Loucy (cell line): ENCODE results near the gene FGG.

Source experiments
- H2AFZ ChIP-seq: fragments of 200-600 bp; sonication (generic); 2 replicates; pipeline ENCODE4 v1.6.0; 2016; ENCODE audit warnings: antibody characterized with exemption, mild to moderate bottlenecking, low read length, moderate library complexity
- H3F3A ChIP-seq: fragments of 200-600 bp; 2 replicates; pipeline ENCODE4 v1.6.0; 2016; ENCODE audit warnings: antibody characterized with exemption, low read depth, mild to moderate bottlenecking
- H3K27me3 ChIP-seq: fragments of 200-600 bp; sonication (generic); 2 replicates; pipeline ENCODE4 v1.6.1; 2014; ENCODE audit warnings: low read length, mild to moderate bottlenecking; ENCODE audit not compliant: insufficient read depth, poor library complexity, severe bottlenecking
- H3K36me3 ChIP-seq: fragments of 200-600 bp; sonication (generic); 2 replicates; pipeline ENCODE4 v1.6.1; 2016; ENCODE audit warnings: low read length; ENCODE audit not compliant: insufficient read depth
- H3K4me1 ChIP-seq: fragments of 200-600 bp; sonication (generic); 2 replicates; pipeline ENCODE4 v1.5.1; 2014; ENCODE audit warnings: low read length, mild to moderate bottlenecking; ENCODE audit not compliant: insufficient read depth, poor library complexity, severe bottlenecking
- H3K4me2 ChIP-seq: fragments of 200-600 bp; sonication (generic); 2 replicates; pipeline ENCODE4 v1.6.0; 2014; ENCODE audit warnings: antibody characterized with exemption, low read length, low read depth, mild to moderate bottlenecking; ENCODE audit not compliant: poor library complexity, severe bottlenecking
- H3K4me3 ChIP-seq: fragments of 200-600 bp; sonication (generic); 2 replicates; pipeline ENCODE4 v1.5.1; 2014; ENCODE audit warnings: low read length, mild to moderate bottlenecking, mixed read lengths; ENCODE audit not compliant: poor library complexity, severe bottlenecking
- H3K79me2 ChIP-seq: fragments of 200-600 bp; sonication (generic); 2 replicates; pipeline ENCODE4 v1.6.1; 2014; ENCODE audit warnings: low read length; ENCODE audit not compliant: insufficient read depth
- H3K9ac ChIP-seq: fragments of 200-600 bp; sonication (generic); 2 replicates; pipeline ENCODE4 v1.6.0; 2014; ENCODE audit warnings: mild to moderate bottlenecking, low read depth, low read length, moderate library complexity; ENCODE audit not compliant: poor library complexity, severe bottlenecking
- H3K9me2 ChIP-seq: fragments of 200-600 bp; sonication (generic); replicated peaks from 2 replicates; pipeline ENCODE4 v1.6.1; 2016; ENCODE audit warnings: low read depth, low read length, mixed read lengths
- H3K9me3 ChIP-seq: fragments of 200-600 bp; sonication (generic); 2 replicates; pipeline ENCODE4 v1.6.1; 2014; ENCODE audit warnings: mild to moderate bottlenecking, antibody characterized with exemption, low read length, low read depth; ENCODE audit not compliant: insufficient read depth
- H4K20me1 ChIP-seq: fragments of 200-600 bp; sonication (generic); 2 replicates; pipeline ENCODE4 v1.6.0; 2014; ENCODE audit warnings: antibody characterized with exemption, low read length, mild to moderate bottlenecking; ENCODE audit not compliant: insufficient read depth, poor library complexity, severe bottlenecking
- EZH2phosphoT487 ChIP-seq: fragments of 200-600 bp; IDR thresholded peaks from 2 replicates; pipeline ENCODE4 v1.6.1; 2018; ENCODE audit warnings: antibody characterized with exemption, mild to moderate bottlenecking, moderate library complexity, borderline replicate concordance
- TF ChIP-seq, protein P1 (sequence below): fragments of 200-600 bp; sonication (generic); conservative IDR thresholded peaks from 2 replicates; pipeline ENCODE4 v1.5.1; 2014; ENCODE audit warnings: mild to moderate bottlenecking, antibody characterized with exemption, low read length

The FGG gene

DNA sequence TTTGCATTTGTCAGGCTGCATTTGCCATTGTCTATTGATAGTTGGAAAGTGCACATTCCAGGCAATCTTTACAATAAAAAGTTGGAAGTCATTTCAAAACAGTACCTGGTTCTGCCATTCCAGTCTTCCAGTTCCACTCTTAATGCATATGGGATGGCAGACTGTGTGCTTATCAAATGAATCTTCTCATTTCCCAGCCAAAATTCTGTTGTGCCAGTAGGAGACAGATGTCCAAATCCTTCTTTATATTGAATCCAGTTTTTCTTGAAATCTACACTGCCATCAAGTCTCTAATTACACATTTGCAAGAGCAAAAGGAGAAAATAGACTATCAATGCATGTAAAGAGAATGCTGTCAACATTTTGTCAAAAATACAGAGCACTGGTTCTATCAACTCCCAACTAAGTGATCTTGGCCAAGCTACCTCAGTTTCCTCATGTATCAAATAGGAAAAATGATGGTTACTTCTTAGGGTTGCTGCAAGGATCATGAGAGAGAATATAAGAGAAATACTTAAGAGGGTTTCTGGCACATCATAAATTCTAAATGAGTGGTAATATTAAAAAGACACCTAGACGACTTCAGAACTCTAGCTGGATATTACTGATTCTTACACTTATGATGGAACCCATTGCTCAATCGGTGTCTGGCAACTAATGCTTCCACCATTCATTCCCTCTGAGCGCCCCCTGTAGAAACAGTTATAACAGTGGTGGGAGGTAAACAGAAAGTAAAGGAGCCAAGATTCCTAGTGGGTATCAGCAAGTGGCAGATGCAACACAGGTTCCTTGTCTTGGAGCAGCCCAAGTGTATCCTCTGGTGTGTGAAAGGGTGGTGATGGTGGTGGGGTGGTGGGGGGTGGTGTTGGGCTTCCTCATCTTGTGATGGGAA is 3.8 kb downstream of the FGG start:
- Histone ChIP-seq H3K4me2 (no peak overlapping the region), H3K36me3 (no peaks in the 10 kb centered on the region), H3K9ac (no peak overlapping the region), H3K9me2 (no peaks in the 10 kb centered on the region), H3K27me3 (peaks cover 4% of the 10 kb centered on the region), H3F3A (no peaks in the 10 kb centered on the region), H4K20me1 (no peaks in the 10 kb centered on the region), H3K4me1 (no peaks in the 10 kb centered on the region), H3K79me2 (no peaks in the 10 kb centered on the region), H2AFZ (no peak overlapping the region), H3K9me3 (no peaks in the 10 kb centered on the region), H3K4me3 (no peak overlapping the region)
- TF ChIP-seq, protein P1, sequence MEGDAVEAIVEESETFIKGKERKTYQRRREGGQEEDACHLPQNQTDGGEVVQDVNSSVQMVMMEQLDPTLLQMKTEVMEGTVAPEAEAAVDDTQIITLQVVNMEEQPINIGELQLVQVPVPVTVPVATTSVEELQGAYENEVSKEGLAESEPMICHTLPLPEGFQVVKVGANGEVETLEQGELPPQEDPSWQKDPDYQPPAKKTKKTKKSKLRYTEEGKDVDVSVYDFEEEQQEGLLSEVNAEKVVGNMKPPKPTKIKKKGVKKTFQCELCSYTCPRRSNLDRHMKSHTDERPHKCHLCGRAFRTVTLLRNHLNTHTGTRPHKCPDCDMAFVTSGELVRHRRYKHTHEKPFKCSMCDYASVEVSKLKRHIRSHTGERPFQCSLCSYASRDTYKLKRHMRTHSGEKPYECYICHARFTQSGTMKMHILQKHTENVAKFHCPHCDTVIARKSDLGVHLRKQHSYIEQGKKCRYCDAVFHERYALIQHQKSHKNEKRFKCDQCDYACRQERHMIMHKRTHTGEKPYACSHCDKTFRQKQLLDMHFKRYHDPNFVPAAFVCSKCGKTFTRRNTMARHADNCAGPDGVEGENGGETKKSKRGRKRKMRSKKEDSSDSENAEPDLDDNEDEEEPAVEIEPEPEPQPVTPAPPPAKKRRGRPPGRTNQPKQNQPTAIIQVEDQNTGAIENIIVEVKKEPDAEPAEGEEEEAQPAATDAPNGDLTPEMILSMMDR, result no peak
- no peak for TF ChIP-seq EZH2phosphoT487

DNA sequence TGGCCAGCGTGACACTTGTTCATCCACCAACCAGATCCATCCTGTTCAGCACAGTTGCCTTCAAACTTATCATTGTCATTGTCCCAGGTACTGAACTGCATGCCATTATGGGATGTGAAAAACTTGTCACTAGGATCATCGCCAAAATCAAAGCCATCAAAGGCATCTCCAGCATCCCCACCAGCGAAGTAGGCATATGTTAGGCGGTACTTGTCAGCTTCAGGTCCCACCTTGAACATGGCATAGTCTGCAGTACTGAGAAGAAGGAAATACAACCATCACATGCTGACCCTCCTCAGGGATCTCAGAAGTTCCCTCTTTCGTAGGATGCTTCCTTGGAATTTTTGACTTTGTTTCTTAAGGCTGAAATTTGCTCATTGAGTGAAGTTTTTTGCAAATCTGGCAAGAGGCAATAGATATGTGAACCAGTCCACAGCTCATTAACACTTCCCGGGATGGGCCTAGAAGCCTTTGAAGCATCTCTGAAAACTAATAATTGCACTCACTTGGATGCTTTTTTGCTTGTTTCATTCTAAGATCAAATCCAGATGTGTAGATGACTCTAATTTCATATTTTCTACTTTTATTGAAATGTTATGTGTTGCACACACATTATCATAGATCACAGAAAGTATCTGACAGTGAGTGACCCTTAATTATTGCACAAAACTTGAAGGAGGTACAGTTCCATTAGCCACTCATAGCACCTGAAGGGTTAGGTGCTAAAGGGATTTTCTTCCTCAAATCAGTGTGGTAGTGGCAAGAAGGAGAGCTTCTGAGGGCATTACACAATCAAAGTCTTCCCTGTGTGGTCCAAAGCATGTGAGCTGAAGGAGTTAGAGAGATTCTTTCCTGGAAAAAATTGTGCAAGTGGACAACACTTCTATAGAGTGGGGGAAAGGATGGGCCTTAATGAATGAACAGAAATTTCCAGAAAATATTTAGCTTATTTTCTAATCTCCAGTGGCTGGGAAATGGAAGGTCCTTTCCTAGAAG is 5.4 kb downstream of the FGG start:
- Histone ChIP-seq H3K27me3 (peaks cover 4% of the 10 kb centered on the region), H3K36me3 (no peaks in the 10 kb centered on the region), H3K4me3 (no peak overlapping the region), H3K4me2 (no peak overlapping the region), H3K9ac (no peak overlapping the region), H3K79me2 (no peaks in the 10 kb centered on the region), H3F3A (no peaks in the 10 kb centered on the region), H2AFZ (no peak overlapping the region), H3K4me1 (no peaks in the 10 kb centered on the region), H3K9me3 (no peaks in the 10 kb centered on the region), H4K20me1 (no peaks in the 10 kb centered on the region), H3K9me2 (no peaks in the 10 kb centered on the region)
- TF ChIP-seq, protein P1, result no peak
- TF ChIP-seq EZH2phosphoT487, result no peak

DNA sequence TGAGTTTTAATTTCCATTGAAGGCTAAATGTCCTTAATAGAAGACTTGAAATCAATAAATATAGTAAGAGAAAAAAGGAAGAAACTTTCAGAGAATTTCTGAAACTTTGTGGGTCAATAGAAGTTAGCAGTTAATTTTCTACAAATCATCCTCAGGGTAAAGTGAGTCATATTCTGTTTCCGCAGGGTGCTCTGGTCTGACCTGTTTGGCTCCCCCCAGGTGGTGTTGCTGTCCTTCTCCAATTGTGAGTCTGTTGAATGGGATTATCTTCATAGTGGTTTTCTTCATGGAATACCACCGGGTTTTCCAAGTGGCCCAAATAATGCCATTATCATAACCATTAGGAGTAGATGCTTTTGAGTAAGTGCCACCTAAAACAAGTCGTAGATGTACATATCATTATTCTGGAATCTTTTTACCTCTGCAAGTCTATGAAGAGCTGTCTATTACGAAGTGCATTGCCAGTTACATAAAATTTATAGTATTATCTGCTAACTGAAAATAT is 7.7 kb downstream of the FGG start:
- no peaks in the 10 kb centered on the region for H4K20me1 ChIP-seq
- H3K9me3 ChIP-seq, result no peaks in the 10 kb centered on the region
- no peaks in the 10 kb centered on the region for H3F3A ChIP-seq
- no peaks in the 10 kb centered on the region for H3K4me1 ChIP-seq
- no peak overlapping the region for H2AFZ ChIP-seq
- H3K9me2 ChIP-seq, result no peaks in the 10 kb centered on the region
- H3K79me2 ChIP-seq, result no peaks in the 10 kb centered on the region
- H3K4me3 ChIP-seq, result no peak overlapping the region
- no peaks in the 10 kb centered on the region for H3K27me3 ChIP-seq
- H3K9ac ChIP-seq, result no peak overlapping the region
- TF ChIP-seq, protein P1, result no peak
- no peak for TF ChIP-seq EZH2phosphoT487
- no peak overlapping the region for H3K4me2 ChIP-seq
- H3K36me3 ChIP-seq, result no peaks in the 10 kb centered on the region
